ENCODE data around the gene CDC42. TPM values are rescaled to one million over a fixed set of nuclear protein-coding genes. Genes with fewer than 3 reads are reported as not detected.

CDC42 gene
- total and polyA plus RNA-seq, 10 of the 15 experiments (the other 5 are each of a cell fraction or from before 2014, with no cell fraction given), result 184 to 479 (median 326) TPM

DNA sequence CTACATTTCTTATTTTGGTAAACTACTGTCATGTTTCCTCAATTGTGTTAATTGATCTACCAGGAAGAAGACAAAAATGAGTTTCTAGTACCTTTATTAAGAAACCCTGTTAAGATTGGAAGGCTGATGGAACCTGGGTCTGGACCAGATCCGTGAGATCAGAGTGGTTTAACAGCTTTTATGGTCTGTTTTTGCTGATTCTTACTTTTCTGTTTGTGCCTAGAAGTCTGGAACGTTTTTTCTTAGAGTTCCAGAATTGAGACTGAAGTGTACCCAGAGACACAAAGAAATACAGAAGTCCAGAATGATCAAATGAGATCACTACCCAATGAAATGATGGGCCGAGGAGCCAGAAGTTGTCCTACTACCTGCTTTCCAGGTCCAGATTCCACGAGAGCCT, 22.5 kb upstream of the CDC42 start (continued):
- TF ChIP-seq PML (IDR thresholded peaks at IDR 0.05; ENCODE audit: low read length) (no peak), YY1 (IDR thresholded peaks at IDR 0.05; ENCODE audit: low read depth, low read length) (no peak), CBX3 (IDR thresholded peaks at IDR 0.05; ENCODE audit: borderline replicate concordance, low read depth) (no peak), CREM (IDR thresholded peaks at IDR 0.05; ENCODE audit: low read depth) (no peak), CHD4 (IDR thresholded peaks at IDR 0.05) (no peak), JUND (IDR thresholded peaks at IDR 0.05; ENCODE audit: low read depth, low read length) (no peak), SPI1 (IDR thresholded peaks at IDR 0.05; ENCODE audit: borderline replicate concordance, insufficient read depth, low read depth, low read length) (no peak), ZSCAN29 (IDR thresholded peaks at IDR 0.05) (no peak)
- TF ChIP-seq, protein P1, sequence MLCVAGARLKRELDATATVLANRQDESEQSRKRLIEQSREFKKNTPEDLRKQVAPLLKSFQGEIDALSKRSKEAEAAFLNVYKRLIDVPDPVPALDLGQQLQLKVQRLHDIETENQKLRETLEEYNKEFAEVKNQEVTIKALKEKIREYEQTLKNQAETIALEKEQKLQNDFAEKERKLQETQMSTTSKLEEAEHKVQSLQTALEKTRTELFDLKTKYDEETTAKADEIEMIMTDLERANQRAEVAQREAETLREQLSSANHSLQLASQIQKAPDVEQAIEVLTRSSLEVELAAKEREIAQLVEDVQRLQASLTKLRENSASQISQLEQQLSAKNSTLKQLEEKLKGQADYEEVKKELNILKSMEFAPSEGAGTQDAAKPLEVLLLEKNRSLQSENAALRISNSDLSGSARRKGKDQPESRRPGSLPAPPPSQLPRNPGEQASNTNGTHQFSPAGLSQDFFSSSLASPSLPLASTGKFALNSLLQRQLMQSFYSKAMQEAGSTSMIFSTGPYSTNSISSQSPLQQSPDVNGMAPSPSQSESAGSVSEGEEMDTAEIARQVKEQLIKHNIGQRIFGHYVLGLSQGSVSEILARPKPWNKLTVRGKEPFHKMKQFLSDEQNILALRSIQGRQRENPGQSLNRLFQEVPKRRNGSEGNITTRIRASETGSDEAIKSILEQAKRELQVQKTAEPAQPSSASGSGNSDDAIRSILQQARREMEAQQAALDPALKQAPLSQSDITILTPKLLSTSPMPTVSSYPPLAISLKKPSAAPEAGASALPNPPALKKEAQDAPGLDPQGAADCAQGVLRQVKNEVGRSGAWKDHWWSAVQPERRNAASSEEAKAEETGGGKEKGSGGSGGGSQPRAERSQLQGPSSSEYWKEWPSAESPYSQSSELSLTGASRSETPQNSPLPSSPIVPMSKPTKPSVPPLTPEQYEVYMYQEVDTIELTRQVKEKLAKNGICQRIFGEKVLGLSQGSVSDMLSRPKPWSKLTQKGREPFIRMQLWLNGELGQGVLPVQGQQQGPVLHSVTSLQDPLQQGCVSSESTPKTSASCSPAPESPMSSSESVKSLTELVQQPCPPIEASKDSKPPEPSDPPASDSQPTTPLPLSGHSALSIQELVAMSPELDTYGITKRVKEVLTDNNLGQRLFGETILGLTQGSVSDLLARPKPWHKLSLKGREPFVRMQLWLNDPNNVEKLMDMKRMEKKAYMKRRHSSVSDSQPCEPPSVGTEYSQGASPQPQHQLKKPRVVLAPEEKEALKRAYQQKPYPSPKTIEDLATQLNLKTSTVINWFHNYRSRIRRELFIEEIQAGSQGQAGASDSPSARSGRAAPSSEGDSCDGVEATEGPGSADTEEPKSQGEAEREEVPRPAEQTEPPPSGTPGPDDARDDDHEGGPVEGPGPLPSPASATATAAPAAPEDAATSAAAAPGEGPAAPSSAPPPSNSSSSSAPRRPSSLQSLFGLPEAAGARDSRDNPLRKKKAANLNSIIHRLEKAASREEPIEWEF (IDR thresholded peaks at IDR 0.05; ENCODE audit: insufficient replicate concordance, low read depth, low read length), result no peak
- TF ChIP-seq, protein P2, sequence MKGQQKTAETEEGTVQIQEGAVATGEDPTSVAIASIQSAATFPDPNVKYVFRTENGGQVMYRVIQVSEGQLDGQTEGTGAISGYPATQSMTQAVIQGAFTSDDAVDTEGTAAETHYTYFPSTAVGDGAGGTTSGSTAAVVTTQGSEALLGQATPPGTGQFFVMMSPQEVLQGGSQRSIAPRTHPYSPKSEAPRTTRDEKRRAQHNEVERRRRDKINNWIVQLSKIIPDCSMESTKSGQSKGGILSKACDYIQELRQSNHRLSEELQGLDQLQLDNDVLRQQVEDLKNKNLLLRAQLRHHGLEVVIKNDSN (IDR thresholded peaks at IDR 0.05; ENCODE audit: borderline replicate concordance, extremely low read length, insufficient read depth, low read depth, low read length), result no peak
- TF ChIP-seq, protein P3, sequence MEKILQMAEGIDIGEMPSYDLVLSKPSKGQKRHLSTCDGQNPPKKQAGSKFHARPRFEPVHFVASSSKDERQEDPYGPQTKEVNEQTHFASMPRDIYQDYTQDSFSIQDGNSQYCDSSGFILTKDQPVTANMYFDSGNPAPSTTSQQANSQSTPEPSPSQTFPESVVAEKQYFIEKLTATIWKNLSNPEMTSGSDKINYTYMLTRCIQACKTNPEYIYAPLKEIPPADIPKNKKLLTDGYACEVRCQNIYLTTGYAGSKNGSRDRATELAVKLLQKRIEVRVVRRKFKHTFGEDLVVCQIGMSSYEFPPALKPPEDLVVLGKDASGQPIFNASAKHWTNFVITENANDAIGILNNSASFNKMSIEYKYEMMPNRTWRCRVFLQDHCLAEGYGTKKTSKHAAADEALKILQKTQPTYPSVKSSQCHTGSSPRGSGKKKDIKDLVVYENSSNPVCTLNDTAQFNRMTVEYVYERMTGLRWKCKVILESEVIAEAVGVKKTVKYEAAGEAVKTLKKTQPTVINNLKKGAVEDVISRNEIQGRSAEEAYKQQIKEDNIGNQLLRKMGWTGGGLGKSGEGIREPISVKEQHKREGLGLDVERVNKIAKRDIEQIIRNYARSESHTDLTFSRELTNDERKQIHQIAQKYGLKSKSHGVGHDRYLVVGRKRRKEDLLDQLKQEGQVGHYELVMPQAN (conservative IDR thresholded peaks at IDR 0.05), result no peak

All from GM12878 (cell line).